Right ventricle myocardium inferior (tissue), 1 donor: ENCODE data around the gene ATP8B2. TPM values are rescaled to one million over a fixed set of nuclear protein-coding genes. Genes with fewer than 3 reads are reported as not detected.
A peak's percentile ranks its signal among the peaks of the same experiment; 100 is the strongest.
"Not testable (repeated sequence)": the region's sequence is repeated elsewhere in the genome, so short reads cannot be mapped to it uniquely, and the experiment has no call there.

Source experiments
- ATAC-seq: fragments of 200-7000 bp; cut with Tn5 transposase; one replicate; pipeline ENCODE4 v1.9.1; 2020; ENCODE audit warnings: mild to moderate bottlenecking, moderate library complexity
- DNase-seq: peaks from one replicate; pipeline ENCODE4 v3.0.0; 2021; ENCODE audit errors: missing footprints
- intact Hi-C: fragments of 100-400 bp; cut with DNase I; formaldehyde crosslinking; loops from one replicate; pipeline ENCODE4 v1.11.0; 2022
- long read RNA-seq: library from polyadenylated mRNA; unstranded; transcript quantifications from one replicate; pipeline ENCODE4 v2.0.0, GENCODE V29; 2021
- total RNA-seq: library from RNA; stranded (reverse); fragmentation: NEBNext Ultra II Directional; extraction: Animal tissue kit (Norgen Biotek cat#: 25700); gene quantifications from one replicate; pipeline ENCODE4 v1.2.1, GENCODE V29; 2021
- donor health status: DM: no; HTN: yes; CAD: no; lungs with severe emphysema.

The ATP8B2 gene
- total RNA-seq = 12.8 TPM
- long read RNA-seq = 0 reads

GRCh38 chr1:154324669-154325582 lies at the start of gene ATP8B2:
Gene ATP8B2, plus strand, starts transcription at chr1:154325525. Its CDS starts 2,617 bp downstream, at chr1:154328142.
- ATAC-seq = peak; percentile 56
- intact Hi-C loops = loop anchor here (5.0 kb wide), 1 partner anchor 82 kb away; the partner anchor contains the start of gene IL6R
- peak; percentile 88 for DNase-seq

- intact Hi-C loops = no loop called here
- ATAC-seq (no peak), DNase-seq (no peak)
Observed at GRCh38 chr1:154276797-154277196, 48.5 kb upstream of the ATP8B2 start.

- DNase-seq, intact Hi-C loops, ATAC-seq: not testable (repeated sequence)
Observed at GRCh38 chr1:154287591-154287990, 37.7 kb upstream of the ATP8B2 start.

- intact Hi-C loops = no loop called here
- DNase-seq = no peak
- no peak for ATAC-seq
Observed at GRCh38 chr1:154288661-154289060, 36.7 kb upstream of the ATP8B2 start.

GRCh38 chr1:154290921-154291320 lies 34.4 kb upstream of the ATP8B2 start:
- ATAC-seq = no peak
- no peak for DNase-seq
- intact Hi-C loops = no loop called here

GRCh38 chr1:154295408-154296235 lies 29.7 kb upstream of the ATP8B2 start:
- ATAC-seq (no peak), DNase-seq (no peak)
- intact Hi-C loops = no loop called here

GRCh38 chr1:154301582-154301981 lies 23.7 kb upstream of the ATP8B2 start:
- intact Hi-C loops = no loop called here
- DNase-seq (no peak), ATAC-seq (no peak)

- intact Hi-C loops = no loop called here
- DNase-seq = no peak
- no peak for ATAC-seq
Observed at GRCh38 chr1:154304664-154305337, 20.5 kb upstream of the ATP8B2 start.

GRCh38 chr1:154306151-154306550 lies 19.2 kb upstream of the ATP8B2 start:
- intact Hi-C loops = no loop called here
- DNase-seq (no peak), ATAC-seq (no peak)

- ATAC-seq, DNase-seq, intact Hi-C loops: not testable (repeated sequence)
Observed at GRCh38 chr1:154307670-154308270, 17.6 kb upstream of the ATP8B2 start.

GRCh38 chr1:154309136-154309535 lies 16.2 kb upstream of the ATP8B2 start:
- ATAC-seq, DNase-seq, intact Hi-C loops: not testable (repeated sequence)

GRCh38 chr1:154312229-154313065 lies 12.9 kb upstream of the ATP8B2 start:
- intact Hi-C loops, ATAC-seq, DNase-seq: not testable (repeated sequence)

GRCh38 chr1:154313066-154313356 lies 12.3 kb upstream of the ATP8B2 start:
- ATAC-seq (no peak), DNase-seq (no peak)
- intact Hi-C loops = no loop called here

GRCh38 chr1:154314226-154314625 lies 11.1 kb upstream of the ATP8B2 start:
- ATAC-seq, DNase-seq, intact Hi-C loops: not testable (repeated sequence)

- no peak for DNase-seq
- intact Hi-C loops = no loop called here
- ATAC-seq = no peak
Observed at GRCh38 chr1:154316704-154317103, 8.6 kb upstream of the ATP8B2 start.

- ATAC-seq = no peak
- no peak for DNase-seq
- intact Hi-C loops = no loop called here
Observed at GRCh38 chr1:154318386-154318785, 6.9 kb upstream of the ATP8B2 start.

GRCh38 chr1:154320882-154321608 lies 4.3 kb upstream of the ATP8B2 start, which contains the start of gene AQP10:
Gene AQP10, plus strand, starts transcription at chr1:154321093. Its CDS starts 63 bp downstream, at chr1:154321156.
- DNase-seq = no peak
- intact Hi-C loops = no loop called here
- peak; percentile 21 for ATAC-seq
